ENCODE measurements around the gene SERPINH1.
"Not testable (repeated sequence)": the region's sequence is repeated elsewhere in the genome, so short reads cannot be mapped to it uniquely, and the experiment has no call there.

The SERPINH1 gene

GRCh38 chr11:75578977-75579376 is 16.9 kb downstream of the SERPINH1 start:
- no peak for DNase-seq

- no peak for DNase-seq
Measured at GRCh38 chr11:75579841-75580240, 17.8 kb downstream of the SERPINH1 start.

- no peak for DNase-seq
Measured at GRCh38 chr11:75582506-75582894, 20.4 kb downstream of the SERPINH1 start.

GRCh38 chr11:75582895-75583717 is 21.1 kb downstream of the SERPINH1 start:
- DNase-seq: peak; percentile 81

- peak; percentile 78 for DNase-seq
Measured at GRCh38 chr11:75583718-75584658, 21.9 kb downstream of the SERPINH1 start.

- not testable (repeated sequence) for DNase-seq
Measured at GRCh38 chr11:75584659-75585292, 22.7 kb downstream of the SERPINH1 start.

GRCh38 chr11:75585293-75585670 is 23.2 kb downstream of the SERPINH1 start:
- DNase-seq: no peak

- DNase-seq: no peak
Measured at GRCh38 chr11:75586395-75586794, 24.3 kb downstream of the SERPINH1 start.

- no peak for DNase-seq
Measured at GRCh38 chr11:75588051-75588481, 26.0 kb downstream of the SERPINH1 start.

- DNase-seq: no peak
Measured at GRCh38 chr11:75589051-75589450, 27.0 kb downstream of the SERPINH1 start.

- no peak for DNase-seq
Measured at GRCh38 chr11:75589933-75590332, 27.9 kb downstream of the SERPINH1 start.

GRCh38 chr11:75591371-75591770 is 29.3 kb downstream of the SERPINH1 start:
- DNase-seq: no peak

- DNase-seq: no peak
Measured at GRCh38 chr11:75591966-75592365, 29.9 kb downstream of the SERPINH1 start.

GRCh38 chr11:75592715-75593114 is 30.7 kb downstream of the SERPINH1 start:
- DNase-seq: peak; percentile 18

- no peak for DNase-seq
Measured at GRCh38 chr11:75593286-75593915, 31.3 kb downstream of the SERPINH1 start.

- no peak for DNase-seq
Measured at GRCh38 chr11:75594211-75594610, 32.2 kb downstream of the SERPINH1 start.

- no peak for DNase-seq
Measured at GRCh38 chr11:75595429-75595828, 33.4 kb downstream of the SERPINH1 start.

- no peak for DNase-seq
Measured at GRCh38 chr11:75596914-75597313, 34.9 kb downstream of the SERPINH1 start.

- DNase-seq: peak; percentile 63
Measured at GRCh38 chr11:75597636-75598035, 35.6 kb downstream of the SERPINH1 start.

- DNase-seq: no peak
Measured at GRCh38 chr11:75598264-75598663, 36.2 kb downstream of the SERPINH1 start.

- DNase-seq: no peak
Measured at GRCh38 chr11:75598900-75599299, 36.8 kb downstream of the SERPINH1 start.

- DNase-seq: no peak
Measured at GRCh38 chr11:75600356-75600755, 38.3 kb downstream of the SERPINH1 start.

GRCh38 chr11:75601494-75601893 is 39.4 kb downstream of the SERPINH1 start:
- no peak for DNase-seq

All from NCI-H2227 treated with DMSO at 0.1 percent for 48 hours (cell line).